Measurements from ENCODE around the gene CFDP1.

Gene CFDP1

GRCh38 chr16:75361936-75362335, 71.4 kb downstream of the CFDP1 start:
- Histone ChIP-seq H3K4me2 (ENCODE audit: low read length) (no peak overlapping the region), H3K79me2 (ENCODE audit: insufficient read depth, low read length) (no peaks in the 10 kb centered on the region), H3K9ac (ENCODE audit: low read length) (no peak overlapping the region), H3K4me3 (ENCODE audit: low read depth, low read length, poor library complexity, severe bottlenecking) (no peak overlapping the region), H3F3A (ENCODE audit: insufficient read depth, low read length) (no peaks in the 10 kb centered on the region; the same call in 1 of the 2 replicates), H3K4me1 (ENCODE audit: insufficient read depth, low read length, severe bottlenecking) (no peaks in the 10 kb centered on the region), H3K27me3 (ENCODE audit: insufficient read depth, low read length) (no peaks in the 10 kb centered on the region), H3K9me2 (ENCODE audit: low read depth, low read length) (no peaks in the 10 kb centered on the region), H4K20me1 (ENCODE audit: insufficient read depth, low read length) (no peaks in the 10 kb centered on the region), H3K27ac (ENCODE audit: low read depth, low read length, poor library complexity, severe bottlenecking) (no peak overlapping the region), H3K9me3 (ENCODE audit: low read length) (no peaks in the 10 kb centered on the region), H2AFZ (ENCODE audit: low read length) (no peak overlapping the region), H3K36me3 (ENCODE audit: insufficient read depth, low read length) (no peaks in the 10 kb centered on the region)
- TF ChIP-seq EZH2 (IDR thresholded peaks at IDR 0.05; ENCODE audit: borderline replicate concordance, low read length) (no peak), CTCF (IDR thresholded peaks at IDR 0.05; ENCODE audit: low read length) (no peak)

GRCh38 chr16:75354170-75354569, 79.1 kb downstream of the CFDP1 start:
- Histone ChIP-seq H3K36me3 (ENCODE audit: insufficient read depth, low read length) (peaks cover 5% of the 10 kb centered on the region; the same call in 1 of the 2 replicates), H3K4me3 (ENCODE audit: low read depth, low read length, poor library complexity, severe bottlenecking) (no peak overlapping the region), H3K27ac (ENCODE audit: low read depth, low read length, poor library complexity, severe bottlenecking) (no peak overlapping the region), H3K79me2 (ENCODE audit: insufficient read depth, low read length) (no peaks in the 10 kb centered on the region), H4K20me1 (ENCODE audit: insufficient read depth, low read length) (no peaks in the 10 kb centered on the region), H3K9me2 (ENCODE audit: low read depth, low read length) (no peaks in the 10 kb centered on the region), H3K9ac (ENCODE audit: low read length) (no peak overlapping the region), H3K27me3 (ENCODE audit: insufficient read depth, low read length) (no peaks in the 10 kb centered on the region), H3K9me3 (ENCODE audit: low read length) (no peaks in the 10 kb centered on the region), H3F3A (ENCODE audit: insufficient read depth, low read length) (no peaks in the 10 kb centered on the region; the same call in 1 of the 2 replicates), H2AFZ (ENCODE audit: low read length) (no peak overlapping the region), H3K4me1 (ENCODE audit: insufficient read depth, low read length, severe bottlenecking) (no peaks in the 10 kb centered on the region), H3K4me2 (ENCODE audit: low read length) (no peak overlapping the region)
- no peak for TF ChIP-seq CTCF (IDR thresholded peaks at IDR 0.05; ENCODE audit: low read length)
- no peak for TF ChIP-seq EZH2 (IDR thresholded peaks at IDR 0.05; ENCODE audit: borderline replicate concordance, low read length)

GRCh38 chr16:75351183-75351582, 82.1 kb downstream of the CFDP1 start:
- no peaks in the 10 kb centered on the region for H3F3A ChIP-seq (ENCODE audit: insufficient read depth, low read length)
- peaks cover 5% of the 10 kb centered on the region; the same call in 1 of the 2 replicates for H3K36me3 ChIP-seq (ENCODE audit: insufficient read depth, low read length)
- no peaks in the 10 kb centered on the region for H3K4me1 ChIP-seq (ENCODE audit: insufficient read depth, low read length, severe bottlenecking)
- no peaks in the 10 kb centered on the region for H3K9me3 ChIP-seq (ENCODE audit: low read length)
- no peaks in the 10 kb centered on the region for H3K9me2 ChIP-seq (ENCODE audit: low read depth, low read length)
- no peak overlapping the region for H3K4me2 ChIP-seq (ENCODE audit: low read length)
- TF ChIP-seq EZH2 (IDR thresholded peaks at IDR 0.05; ENCODE audit: borderline replicate concordance, low read length) (no peak), CTCF (IDR thresholded peaks at IDR 0.05; ENCODE audit: low read length) (no peak)
- H2AFZ ChIP-seq (ENCODE audit: low read length): no peak overlapping the region
- H3K79me2 ChIP-seq (ENCODE audit: insufficient read depth, low read length): no peaks in the 10 kb centered on the region
- H4K20me1 ChIP-seq (ENCODE audit: insufficient read depth, low read length): no peaks in the 10 kb centered on the region
- H3K9ac ChIP-seq (ENCODE audit: low read length): no peak overlapping the region
- no peaks in the 10 kb centered on the region for H3K27me3 ChIP-seq (ENCODE audit: insufficient read depth, low read length)
- no peak overlapping the region for H3K27ac ChIP-seq (ENCODE audit: low read depth, low read length, poor library complexity, severe bottlenecking)
- H3K4me3 ChIP-seq (ENCODE audit: low read depth, low read length, poor library complexity, severe bottlenecking): no peak overlapping the region

All from OCI-LY1 (cell line).